ENCODE data around the gene NXPH1. TPM values are rescaled to one million over a fixed set of nuclear protein-coding genes. Genes with fewer than 3 reads are reported as not detected.

The NXPH1 gene
- total and polyA plus RNA-seq, 9 of the 15 experiments (the other 6 are each of a cell fraction or from before 2014, with no cell fraction given) = 0.16 TPM; not detected in 8

- no peak for TF ChIP-seq TCFL5 (CRISPR knock-in tag; conservative IDR thresholded peaks at IDR 0.05)
- TF ChIP-seq MEIS2 (IDR thresholded peaks at IDR 0.05; ENCODE audit: partially characterized antibody) = peak; percentile 82
- TF ChIP-seq, protein P1, sequence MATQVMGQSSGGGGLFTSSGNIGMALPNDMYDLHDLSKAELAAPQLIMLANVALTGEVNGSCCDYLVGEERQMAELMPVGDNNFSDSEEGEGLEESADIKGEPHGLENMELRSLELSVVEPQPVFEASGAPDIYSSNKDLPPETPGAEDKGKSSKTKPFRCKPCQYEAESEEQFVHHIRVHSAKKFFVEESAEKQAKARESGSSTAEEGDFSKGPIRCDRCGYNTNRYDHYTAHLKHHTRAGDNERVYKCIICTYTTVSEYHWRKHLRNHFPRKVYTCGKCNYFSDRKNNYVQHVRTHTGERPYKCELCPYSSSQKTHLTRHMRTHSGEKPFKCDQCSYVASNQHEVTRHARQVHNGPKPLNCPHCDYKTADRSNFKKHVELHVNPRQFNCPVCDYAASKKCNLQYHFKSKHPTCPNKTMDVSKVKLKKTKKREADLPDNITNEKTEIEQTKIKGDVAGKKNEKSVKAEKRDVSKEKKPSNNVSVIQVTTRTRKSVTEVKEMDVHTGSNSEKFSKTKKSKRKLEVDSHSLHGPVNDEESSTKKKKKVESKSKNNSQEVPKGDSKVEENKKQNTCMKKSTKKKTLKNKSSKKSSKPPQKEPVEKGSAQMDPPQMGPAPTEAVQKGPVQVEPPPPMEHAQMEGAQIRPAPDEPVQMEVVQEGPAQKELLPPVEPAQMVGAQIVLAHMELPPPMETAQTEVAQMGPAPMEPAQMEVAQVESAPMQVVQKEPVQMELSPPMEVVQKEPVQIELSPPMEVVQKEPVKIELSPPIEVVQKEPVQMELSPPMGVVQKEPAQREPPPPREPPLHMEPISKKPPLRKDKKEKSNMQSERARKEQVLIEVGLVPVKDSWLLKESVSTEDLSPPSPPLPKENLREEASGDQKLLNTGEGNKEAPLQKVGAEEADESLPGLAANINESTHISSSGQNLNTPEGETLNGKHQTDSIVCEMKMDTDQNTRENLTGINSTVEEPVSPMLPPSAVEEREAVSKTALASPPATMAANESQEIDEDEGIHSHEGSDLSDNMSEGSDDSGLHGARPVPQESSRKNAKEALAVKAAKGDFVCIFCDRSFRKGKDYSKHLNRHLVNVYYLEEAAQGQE (IDR thresholded peaks at IDR 0.05; ENCODE audit: borderline replicate concordance) = peak; percentile 97
- TF ChIP-seq, protein P1 (CRISPR knock-in tag; IDR thresholded peaks at IDR 0.05; ENCODE audit: low read depth) = peak; percentile 74; the same call in 1 of the 2 replicates
- peak; percentile 90 for TF ChIP-seq EHMT2 (IDR thresholded peaks at IDR 0.05)
- TF ChIP-seq NONO (IDR thresholded peaks at IDR 0.05; ENCODE audit: low read depth in 2 of 2, low read length in 1 of 2) = no peak
- no peak for TF ChIP-seq BCOR (IDR thresholded peaks at IDR 0.05)
- no peak for TF ChIP-seq CBX1 (IDR thresholded peaks at IDR 0.05; ENCODE audit: low read depth)
- no peak for TF ChIP-seq ZNF318 (IDR thresholded peaks at IDR 0.05; ENCODE audit: borderline replicate concordance in 1 of 2, low read depth in 1 of 2)
- TF ChIP-seq ZNF23 (CRISPR knock-in tag; IDR thresholded peaks at IDR 0.05) = no peak
- 0 out of 4 replicates have a peak, but pooled peaks of 1 of the 2 experiments have one; percentile 31 for TF ChIP-seq TEAD1 (CRISPR knock-in tag; IDR thresholded peaks at IDR 0.05)
- no peak for TF ChIP-seq STAT5A (IDR thresholded peaks at IDR 0.05; ENCODE audit: borderline replicate concordance, low read length)
Observed at GRCh38 chr7:8724080-8724718, 290.8 kb downstream of the NXPH1 start (continued).
